ENCODE measurements around the gene NCOA1.
"Not testable (repeated sequence)": the region's sequence is repeated elsewhere in the genome, so short reads cannot be mapped to it uniquely, and the experiment has no call there.

The NCOA1 gene

DNA sequence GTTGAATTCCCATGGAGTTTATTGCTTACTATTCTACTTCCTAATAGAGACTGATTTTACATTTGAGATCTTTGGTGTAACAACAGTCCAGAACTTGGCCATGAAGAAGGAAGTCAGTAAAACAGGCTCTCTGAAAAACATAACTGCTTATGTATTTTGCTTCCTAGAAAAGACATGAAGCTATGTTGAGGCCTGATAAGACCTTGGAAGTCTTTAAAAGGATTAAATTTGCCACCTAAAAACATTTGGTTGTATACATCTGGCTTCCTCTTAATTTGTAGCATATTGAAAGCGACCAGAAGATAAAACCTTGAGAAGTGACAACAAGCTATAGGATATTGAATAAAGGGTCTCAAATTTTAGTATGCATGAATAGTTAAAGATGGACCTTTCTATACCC, 265.7 kb downstream of the NCOA1 start:
- DNase-seq, result no peak

DNA sequence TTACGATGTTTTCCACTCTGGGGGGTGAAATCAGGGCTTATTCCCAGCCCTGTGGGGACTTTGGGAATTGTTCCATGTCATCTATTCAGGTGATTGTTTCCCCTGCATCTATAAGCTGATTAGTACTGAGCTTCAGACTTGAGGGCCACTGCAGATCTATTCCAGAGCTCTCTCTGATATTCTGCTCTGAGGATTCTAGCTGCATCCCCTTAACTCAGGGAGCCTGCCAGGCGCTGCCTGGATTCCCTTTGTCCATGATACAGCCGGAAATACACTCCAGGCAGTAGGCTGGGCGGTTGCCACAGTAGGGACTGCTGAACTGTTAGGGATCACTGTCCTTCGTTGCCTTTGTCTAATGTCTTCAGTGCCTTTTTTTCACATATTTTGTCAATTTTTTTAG, 270.8 kb downstream of the NCOA1 start:
- no peak for DNase-seq

DNA sequence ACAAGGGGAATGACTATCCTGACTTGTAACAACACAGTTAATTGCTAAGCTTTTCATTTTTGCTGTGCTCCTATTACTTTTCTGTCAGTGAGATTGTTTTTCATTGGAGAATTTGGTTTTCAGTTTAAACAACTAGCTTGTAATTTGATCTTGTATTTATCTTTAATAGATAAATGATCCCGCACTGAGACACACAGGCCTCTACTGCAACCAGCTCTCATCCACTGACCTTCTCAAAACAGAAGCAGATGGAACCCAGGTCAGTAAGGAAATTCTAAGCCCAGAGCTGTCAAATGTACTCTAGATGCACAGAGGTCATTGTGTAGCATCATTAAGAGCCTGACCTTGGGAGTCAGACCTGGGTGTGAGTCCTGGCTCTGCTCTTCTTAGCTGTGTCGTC, 271.5 kb downstream of the NCOA1 start:
- DNase-seq, result no peak

DNA sequence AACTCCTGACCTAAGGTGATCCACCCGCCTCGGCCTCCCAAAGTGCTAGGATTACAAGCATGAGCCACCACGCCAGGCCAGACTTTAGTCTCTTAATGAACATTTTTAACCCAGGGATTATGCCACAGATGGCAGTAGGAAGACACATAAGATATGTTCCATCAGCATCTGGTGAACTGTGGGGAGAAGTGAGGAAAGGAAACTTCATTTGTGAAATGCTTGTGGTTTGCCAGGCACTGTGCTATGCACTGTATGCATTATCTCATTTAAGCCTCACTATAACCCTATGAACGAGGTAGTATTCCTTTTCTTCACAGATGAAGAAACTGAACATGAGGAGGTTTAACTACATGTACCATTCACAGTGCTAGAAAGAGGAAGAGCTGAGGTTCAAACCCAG, 272.8 kb downstream of the NCOA1 start:
- DNase-seq, result no peak

DNA sequence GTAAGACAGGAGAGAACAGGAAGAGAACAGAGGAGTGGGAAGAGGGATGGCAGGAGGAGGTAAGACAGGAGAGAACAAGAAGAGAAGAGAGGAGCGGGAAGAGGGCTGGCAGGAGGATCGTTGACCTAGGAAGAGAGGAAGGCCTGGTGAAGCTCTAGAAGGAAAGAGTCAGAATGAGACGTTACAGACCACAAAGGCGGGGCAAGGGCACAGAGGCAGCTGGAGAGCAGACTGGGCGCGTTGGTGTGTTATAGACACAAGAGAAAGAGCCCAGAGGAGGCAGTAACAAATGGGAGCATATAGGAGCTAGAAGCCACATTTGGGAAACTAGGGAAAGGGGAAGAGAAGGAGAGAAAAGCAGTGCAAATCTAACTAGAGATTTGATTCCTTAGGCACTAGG, 275.6 kb downstream of the NCOA1 start:
- no peak for DNase-seq

DNA sequence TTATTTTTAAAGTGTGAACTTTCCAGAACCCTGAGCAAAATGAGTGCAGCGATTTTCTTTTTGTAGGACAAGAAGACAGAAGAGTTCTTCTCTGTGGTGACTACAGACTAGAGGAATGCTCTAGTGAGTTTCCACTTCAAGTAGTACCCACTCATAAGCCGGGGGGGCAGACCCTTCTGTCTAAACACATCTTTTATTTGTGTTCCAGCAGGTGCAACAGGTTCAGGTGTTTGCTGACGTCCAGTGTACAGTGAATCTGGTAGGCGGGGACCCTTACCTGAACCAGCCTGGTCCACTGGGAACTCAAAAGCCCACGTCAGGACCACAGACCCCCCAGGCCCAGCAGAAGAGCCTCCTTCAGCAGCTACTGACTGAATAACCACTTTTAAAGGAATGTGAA, 277.0 kb downstream of the NCOA1 start:
- DNase-seq, result no peak

DNA sequence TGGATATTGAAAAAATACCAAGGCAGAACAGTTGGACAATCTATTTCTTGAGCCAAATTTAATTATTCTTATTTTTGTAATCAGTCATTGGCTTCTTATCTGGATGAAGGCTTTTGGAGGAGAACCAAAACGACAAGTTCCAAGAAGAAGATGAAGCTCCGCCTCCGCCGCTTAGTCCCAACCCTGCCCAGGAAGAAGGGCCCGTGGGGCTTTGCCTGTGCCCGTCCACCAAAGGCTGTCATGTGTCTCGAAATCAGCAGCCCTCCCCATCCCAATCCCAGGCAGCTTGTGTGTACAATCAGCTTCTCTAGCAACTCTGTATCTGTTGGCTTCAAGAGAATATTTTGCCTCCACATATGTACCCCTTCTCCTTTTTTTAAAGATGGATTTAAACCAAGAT, 277.5 kb downstream of the NCOA1 start:
- DNase-seq, result no peak

DNA sequence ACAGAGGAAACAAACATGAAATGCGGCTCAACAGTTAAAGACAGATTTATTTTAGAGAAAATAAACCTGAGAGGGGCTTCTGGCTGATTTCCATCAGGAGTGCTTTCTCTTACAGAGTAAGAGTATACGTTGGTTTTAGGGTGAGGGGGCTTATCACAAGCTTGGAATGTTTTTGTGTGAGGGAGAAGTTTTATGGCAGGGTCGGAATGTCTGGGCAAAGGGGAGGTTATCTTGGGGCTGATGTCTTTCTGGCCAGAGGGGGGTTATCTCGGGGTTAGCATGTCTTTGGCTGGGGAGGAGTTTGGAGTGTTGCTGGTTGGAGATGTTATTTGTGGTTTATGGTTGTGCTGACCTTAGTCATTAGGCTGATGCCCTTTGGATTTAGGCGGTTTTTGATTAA, 280.0 kb downstream of the NCOA1 start:
- DNase-seq, result no peak

DNA sequence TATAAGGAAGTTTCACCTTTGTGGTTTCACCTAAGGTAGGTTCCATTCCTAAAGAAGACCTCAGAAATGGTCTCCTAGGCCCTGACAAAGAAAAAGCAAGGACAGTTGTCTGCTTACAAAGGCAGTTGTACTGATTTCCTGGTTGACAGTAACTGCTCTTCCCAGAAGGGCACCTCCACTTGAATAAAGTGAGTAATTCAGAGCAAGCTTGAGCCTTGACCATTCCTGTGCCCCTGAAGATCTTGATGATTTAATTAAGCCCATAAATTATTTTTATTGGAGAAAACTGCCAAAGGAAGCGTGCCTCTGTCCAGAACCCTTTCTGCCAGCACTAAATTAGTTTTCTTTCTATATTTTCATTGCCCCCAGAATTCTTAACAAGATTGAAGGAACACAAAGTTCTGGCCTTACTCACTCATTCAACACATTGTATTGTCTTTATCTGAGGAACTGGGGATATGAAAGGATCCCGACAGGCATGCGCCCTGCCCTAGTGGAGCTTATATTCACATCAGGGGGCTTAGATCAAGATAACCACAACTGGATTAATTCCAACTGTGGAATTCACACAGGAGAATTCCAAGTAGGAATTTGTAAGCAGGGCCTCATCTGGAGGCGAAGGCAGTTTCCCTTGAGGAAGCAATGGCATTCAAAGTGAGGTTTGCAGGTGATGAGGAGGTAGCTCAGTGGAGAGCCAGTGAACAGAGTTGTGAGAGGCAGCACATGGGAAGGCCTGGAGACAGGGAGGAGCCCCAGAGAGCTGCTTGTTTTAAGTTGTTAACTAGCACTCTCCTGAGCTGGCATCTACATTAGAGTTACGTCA, 280.9 kb downstream of the NCOA1 start:
- no peak for DNase-seq

DNA sequence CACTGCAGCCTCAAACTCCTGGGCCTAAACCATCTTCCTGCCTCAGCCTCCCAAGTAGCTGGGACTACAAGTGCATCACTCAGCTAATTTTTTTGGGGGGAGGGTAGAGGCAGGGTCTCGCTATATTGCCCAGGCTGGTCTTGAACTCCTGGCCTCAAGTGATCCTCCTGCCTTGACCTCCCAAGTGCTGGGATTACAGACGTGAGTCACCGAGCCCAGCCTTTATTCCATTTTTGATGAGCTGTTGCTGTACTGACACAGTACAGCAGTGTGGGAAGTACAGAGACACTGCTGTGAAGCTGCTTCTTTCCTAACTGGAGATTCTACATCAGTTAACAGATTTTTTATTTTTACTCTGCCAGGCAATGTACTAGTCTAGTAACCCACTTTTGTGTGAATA, 283.3 kb downstream of the NCOA1 start:
- no peak for DNase-seq

DNA sequence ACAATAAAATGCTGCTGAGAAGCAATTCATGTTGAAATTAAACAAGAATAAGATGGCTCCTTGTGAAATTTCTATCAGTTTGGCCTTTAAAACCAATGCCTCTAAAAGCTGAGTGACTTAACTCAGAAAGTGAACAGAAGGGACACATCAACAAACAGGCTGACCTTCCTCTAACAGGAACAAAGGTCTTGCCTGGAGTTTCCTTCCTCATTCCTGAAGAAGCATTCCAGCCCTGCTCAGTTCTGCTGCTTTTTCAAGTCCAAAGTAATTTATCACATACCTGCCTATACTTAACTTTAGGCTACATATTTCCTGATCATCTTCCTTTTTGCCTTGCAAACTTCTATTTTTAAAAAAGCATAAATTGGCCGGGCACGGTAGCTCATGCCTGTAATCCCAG, 288.1 kb downstream of the NCOA1 start:
- DNase-seq, result no peak

DNA sequence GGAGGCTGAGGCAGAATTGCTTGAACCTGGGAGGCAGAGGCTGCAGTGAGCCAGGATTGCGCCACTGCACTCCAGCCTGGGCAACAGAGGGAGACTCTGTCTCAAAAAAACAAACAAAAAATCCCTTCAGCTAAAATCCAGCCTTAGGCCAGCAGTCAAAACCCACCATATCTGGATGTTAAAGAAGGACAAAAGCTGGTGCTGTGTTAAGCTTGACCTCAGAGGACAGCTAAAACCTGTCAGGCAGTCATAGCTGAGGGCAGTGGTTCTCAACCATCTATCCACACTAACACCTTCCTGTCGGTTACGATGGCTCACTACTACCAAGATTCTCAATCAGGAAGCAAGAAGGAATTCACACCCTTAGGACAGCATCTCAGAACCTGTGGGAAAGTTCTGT, 292.6 kb downstream of the NCOA1 start:
- DNase-seq, result no peak

DNA sequence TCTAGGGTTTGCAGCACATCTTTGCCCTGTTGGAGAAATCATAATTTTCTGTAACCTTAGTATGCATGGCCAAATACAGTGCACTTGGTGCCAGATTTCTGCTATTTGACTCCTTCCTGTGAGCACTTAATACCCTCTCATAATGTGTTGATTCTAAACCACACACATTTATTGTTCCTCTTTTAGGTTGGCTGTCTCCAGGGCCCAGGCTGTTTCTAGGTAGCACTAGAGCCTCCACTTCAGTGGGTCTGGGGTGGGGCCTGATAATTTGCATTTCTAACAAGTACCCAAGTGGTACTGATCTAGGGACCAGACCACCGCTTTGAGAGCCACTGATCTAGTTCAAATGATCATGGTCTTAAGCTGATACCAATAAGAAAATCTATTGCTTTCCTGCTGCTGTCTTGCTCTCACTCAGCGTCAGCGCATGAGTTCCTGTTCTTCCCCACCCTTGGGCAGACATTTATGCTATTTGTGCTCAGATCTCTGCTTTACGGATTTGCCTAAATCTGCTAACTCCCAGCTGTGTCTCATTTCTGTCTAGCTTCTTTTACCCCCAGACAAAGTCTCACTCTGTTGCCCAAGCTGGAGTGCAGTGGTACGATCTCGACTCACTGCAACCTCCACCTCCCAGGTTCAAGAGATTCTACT, 294.7 kb downstream of the NCOA1 start:
- peak; percentile 13 for DNase-seq

DNA sequence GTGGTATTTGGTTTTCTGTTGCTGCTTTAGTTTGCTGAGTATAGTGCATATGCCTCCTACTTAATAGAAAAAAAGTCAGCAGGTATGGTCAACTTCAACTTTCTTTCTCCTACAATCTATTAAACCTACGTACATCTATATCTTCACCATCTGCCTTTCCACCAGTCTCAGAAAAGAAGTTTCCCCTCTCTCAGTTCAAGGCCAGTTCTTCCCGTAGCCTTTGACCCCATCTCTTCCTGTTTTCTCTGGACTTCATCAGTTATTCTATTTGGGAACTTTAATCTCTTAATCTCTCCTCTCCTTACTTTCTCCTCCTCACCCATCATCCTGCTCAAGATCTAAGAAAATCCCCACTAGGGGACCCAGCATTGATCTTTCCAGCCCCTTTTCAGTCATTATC, 296.5 kb downstream of the NCOA1 start:
- DNase-seq, result no peak

DNA sequence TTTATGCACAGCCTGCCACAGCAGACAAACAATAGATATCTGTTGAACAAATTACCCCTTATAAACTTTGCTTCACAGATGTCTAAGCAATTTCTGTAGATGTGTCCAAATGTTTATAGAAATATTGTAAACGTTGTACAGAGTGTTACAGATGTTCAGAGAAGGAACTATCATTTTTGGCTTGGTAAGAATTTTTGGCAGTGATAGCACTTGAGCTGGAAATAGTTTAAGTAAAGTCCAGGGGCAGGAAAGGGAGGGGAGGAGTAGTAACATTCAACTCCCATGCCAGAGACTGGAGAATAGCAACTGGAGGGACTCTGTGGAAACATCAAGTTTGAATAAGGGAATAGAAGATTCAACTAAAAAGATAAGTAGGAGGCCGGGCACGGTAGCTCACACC, 297.8 kb downstream of the NCOA1 start:
- no peak for DNase-seq

DNA sequence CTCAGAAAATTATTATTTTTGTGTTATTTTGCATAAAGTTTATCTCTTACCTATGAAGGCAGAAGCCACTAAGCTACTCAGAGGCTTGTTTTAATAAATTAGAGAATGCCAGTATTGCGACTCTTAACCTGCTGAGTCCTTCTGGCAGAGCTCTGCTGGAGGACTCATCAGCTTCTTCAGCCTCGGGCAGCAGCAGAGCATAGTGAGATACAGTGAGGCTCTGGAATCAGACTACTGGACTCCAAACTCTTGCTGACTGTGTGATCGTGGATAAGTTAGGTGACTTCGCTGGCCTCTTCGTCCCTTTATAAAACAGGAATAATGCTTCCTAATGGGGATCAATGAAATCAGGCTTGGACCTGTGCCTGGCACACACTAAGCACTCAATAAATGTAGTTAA, 300.4 kb downstream of the NCOA1 start:
- no peak for DNase-seq

DNA sequence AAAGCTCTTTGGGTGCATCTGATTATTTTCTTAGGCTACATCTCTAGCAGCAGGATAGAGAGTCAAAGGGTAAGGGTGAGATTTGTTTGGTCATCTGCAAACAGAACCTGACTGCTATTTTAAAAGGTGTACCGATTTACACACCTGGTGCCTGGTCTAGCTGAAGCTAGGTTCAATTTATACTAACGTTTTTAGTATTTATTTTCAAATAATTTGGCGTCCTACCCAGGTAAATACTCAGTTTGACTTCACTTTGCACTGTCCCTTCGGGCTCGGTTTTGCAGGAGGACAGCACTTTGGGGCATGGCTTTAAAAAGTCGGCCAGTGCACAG, 301.5 kb downstream of the NCOA1 start:
- DNase-seq, result no peak

DNA sequence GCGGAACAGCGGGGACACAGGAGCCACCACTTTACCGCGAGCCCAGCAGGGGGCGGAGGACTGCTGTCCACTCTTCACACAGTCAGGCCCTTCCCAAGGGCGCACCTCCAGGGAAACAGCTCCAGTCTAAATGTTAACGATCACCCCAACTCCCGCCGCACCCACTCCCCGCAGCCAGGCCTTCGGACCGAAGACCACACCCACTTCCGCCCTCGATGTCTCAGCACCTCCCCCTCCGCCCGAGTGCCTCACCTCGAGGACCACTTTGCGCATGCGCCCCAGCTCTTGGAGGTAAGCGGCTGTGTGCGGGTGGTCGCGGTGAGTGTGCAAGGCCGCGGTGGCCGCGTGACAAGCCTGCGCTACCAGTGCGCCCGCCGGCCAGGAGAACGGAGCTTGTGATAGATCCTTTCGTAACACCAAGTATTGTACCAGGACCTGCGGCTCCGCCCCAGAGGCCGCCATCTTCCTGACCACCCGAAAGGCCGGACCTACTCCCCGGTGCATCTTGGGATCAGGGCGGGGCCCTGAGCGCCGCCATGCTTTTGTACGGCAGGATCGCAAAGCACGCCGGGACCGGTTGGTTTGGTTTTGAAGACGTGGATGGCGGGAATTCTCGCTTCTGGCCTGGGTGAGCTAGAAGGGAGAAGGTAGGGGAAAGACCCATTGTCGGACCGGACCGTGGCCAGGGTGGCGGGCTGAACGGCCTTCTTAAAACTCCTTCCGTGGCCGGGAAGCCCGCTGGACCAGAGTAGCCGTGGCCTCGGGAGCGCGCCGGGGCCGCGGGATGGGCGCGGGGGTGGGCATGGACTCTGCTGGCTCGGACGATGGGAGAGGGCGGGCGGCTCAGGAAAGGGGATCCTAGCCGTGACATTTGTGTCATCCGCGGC, 302.1 kb downstream of the NCOA1 start, which contains the start of the genes CENPO and PTRHD1:
TSS of gene CENPO (plus strand) at position 552 of the 887 bp plus-strand sequence. CDS start 495 bp downstream, outside the sequence.
TSS of gene PTRHD1 (minus strand) at position 518 of the 887 bp plus-strand sequence. CDS start at position 504, 14 bp downstream.
- DNase-seq, result peak; percentile 93

DNA sequence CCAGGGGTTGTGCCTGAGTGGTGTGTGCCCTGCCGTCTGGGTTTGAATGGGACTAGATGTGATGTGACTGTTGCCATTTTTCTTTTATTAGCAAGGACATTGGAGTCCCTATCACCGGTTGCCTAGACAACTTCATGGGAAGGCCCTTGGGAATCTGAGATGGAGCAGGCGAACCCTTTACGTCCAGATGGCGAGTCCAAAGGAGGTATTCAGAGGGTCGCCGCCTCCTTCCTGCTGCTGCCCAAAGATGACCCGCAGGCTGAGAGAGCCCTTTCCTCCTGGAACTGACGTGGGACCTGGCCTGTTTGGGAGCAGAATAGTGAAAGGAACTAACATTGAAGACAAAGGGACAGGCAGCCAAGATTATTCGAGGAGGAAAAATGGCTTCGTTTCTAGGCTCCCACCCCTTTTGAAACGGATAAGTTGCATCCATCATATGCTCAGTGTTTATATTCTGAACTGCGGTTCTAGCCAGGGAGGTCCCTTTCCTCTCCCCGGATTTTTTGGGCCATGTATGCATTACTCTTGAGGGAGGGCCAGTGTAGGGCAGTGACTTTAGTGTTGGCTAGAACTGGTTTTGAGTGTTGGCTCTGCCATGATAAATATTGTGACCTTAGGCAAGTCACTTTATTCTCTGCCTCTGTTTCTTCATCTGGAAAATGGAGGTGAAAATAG, 302.8 kb downstream of the NCOA1 start:
- DNase-seq, result no peak

DNA sequence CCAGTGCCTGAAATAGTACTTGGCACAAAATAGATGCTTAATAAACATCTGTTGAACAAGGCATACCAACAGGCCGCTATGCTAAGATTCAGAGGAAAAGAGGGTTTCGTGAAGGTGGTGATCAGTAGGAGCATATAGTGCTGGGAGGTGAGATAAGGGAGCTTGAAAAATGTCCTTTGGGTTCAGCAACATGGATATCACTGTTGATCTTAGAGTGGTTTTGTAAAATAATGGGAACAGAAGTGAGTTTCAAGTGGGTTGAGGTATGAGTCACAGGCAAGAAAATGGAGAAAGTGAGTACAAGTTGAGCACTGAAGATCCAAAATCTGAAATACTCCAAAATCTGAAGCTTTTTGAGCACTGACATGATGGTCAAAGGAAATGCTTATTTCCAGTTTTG, 306.6 kb downstream of the NCOA1 start:
- DNase-seq, result no peak

DNA sequence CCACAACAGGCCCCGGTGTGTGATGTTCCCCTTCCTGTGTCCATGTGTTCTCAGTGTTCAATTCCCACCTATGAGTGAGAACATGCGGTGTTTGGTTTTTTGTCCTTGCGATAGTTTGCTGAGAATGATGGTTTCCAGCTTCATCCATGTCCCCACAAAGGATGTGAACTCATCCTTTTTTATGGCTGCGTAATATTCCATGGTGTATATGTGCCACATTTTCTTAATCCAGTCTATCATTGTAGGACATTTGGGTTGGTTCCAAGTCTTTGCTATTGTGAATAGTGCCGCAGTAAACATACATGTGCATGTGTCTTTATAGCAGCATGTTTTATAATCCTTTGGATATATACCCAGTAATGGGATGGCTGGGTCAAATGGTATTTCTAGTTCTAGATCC, 309.4 kb downstream of the NCOA1 start:
- not testable (repeated sequence) for DNase-seq

DNA sequence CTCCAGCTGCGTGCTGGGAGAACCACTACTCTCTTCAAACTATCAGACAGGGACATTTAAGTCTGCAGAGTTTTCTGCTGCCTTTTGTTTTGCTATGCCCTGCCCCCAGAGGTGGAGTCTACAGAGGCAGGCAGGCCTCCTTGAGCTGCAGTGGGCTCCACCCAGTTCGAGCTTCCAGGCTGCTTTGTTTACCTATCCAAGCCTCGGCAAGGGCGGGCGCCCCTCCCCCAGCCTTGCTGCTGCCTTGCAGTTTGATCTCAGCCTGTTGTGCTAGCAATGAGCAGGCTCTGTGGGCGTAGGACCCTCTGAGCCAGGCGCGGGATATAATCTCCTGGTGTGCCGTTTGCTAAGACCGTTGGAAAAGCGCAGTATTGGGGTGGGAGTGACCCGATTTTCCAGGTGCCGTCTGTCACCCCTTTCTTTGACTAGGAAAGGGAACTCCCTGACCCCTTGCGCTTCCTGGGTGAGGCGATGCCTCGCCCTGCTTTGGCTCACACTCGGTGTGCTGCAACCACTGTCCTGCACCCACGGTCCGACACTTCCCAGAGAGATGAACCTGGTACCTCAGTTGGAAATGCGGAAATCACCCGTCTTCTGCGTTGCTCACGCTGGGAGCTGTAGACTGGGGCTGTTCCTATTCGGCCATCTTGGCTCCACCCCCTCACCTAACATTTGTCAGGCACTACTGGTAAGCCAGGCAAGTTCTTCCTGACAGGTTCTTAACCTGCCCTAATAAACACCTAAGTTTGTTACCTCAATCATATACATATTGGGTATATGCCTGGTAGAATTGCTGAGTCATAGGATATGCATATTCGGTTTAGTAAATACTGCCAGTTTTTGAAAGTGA, 315.0 kb downstream of the NCOA1 start:
- not testable (repeated sequence) for DNase-seq

All from NCI-H2081 treated with DMSO at 0.1 percent for 48 hours (cell line).